GM21526 (cell line): ENCODE results near the gene E2F4.

Experiments
- ATAC-seq: cut with Tn5 transposase; IDR thresholded peaks from one replicate; pipeline ENCODE4 v1.9.1; 2021; ENCODE audit warnings: moderate library complexity; ENCODE audit not compliant: unreplicated experiment, low FRiP score

The E2F4 gene

DNA sequence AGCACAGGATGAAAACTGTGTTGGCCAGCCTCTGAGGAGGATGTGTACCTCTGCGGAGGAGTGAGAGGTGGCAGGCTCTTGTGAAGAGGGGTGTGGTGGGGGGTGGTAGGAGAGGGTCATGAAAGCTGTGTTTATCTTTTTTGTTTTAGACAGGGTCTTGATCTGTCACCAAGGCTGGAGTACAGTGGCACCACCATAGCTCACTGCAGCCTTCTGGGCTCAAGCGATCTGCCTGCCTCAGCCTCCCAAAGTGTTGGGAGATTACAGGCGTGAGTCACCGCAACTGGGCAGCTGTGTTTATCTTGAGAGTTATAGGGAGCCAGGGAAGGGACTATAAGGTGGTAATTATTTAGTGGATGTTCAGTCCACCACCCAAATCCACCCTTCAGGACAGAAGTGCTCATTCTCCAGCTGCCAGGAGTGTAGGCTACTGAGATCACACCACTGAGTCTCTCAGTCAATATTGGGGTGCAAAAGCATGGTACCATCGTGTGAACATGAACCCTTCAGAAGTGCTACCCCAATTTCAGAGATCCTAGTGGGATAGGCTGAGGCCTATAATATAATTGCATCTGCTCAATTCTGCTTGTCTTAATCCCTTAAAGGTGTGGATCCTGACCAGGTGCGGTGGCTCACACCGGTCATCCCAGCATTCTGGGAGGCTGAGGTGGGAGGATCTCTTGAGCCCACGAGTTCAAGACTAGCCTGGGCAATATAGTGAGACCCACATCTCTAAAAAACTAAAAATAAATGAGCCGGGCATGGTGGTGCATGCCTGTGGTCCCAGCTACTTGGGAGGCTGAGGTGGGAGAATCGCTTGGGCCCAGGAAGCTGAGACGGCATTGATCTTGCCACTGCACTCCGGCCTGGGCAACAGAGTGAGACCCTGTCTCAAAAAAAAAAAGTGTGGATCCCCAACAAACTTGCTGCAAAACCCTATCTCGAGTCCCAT, 1.2 kb upstream of the E2F4 start:
- ATAC-seq, result no peak

DNA sequence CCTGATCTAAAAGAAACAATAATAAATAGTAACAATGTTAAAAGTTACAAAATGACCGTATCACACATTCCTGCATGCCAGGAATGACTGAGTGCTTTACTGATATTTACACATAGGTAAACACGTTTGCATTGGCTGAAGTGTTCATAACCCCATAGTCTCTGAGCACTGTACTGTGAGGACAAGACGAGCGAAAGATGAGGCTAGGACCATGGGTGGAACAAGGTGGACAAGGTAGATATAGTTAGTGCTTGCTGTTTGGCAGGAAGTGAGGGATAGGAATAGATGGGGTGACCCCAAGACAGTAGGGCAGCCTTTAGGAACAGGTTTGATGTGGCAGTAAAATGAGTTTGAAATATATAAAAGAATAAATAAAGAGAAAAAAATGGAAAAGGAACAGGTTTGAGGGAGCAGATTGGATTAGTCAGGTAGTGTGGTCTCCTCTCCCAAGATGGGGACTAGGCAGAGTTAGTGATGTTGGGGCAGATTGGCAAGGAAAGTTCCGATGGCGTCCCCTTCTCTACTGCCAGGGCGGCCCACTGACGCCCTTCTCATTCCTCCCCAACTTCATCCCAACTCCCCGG, 452 bp upstream of the E2F4 start:
- no peak for ATAC-seq

DNA sequence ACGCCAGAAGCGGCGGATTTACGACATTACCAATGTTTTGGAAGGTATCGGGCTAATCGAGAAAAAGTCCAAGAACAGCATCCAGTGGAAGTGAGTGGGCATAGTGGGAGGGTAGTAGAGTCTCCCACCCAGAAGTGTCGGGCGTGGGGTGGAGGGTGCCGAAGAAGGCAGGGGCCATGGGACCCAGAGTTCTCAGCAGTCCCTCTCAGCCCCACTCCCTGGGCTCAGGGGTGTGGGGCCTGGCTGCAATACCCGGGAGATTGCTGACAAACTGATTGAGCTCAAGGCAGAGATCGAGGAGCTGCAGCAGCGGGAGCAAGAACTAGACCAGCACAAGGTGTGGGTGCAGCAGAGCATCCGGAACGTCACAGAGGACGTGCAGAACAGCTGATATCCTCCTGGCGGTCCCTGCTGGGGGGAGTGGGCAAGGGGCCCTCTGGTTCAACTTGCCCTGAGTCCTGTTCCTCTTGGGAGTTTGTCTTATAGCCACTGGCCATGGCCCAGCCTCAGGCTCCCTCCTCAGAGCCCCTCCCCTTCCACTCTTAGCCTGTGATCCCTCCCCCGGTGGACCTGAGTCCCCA, 916 bp downstream of the E2F4 start:
- no peak for ATAC-seq

DNA sequence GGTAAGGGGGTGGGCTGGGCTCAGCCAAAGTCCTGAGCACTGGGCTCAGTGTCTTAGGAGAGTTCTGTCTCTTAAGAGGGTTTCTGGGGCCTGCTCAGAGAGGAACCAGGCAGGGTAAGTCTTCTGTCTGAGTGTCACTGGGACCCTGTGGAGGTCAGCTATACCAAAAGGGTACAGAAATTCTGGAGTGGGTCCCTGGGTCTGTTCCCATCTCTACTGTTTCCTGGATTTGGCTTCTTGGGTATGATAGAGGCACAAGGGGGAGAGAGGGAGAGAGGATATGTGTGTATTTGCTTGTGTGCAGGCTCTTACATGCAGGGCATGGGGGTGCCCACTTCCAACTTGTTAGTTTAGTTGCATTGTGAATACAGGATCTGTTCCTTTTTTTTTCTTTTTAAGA, 1.6 kb downstream of the E2F4 start:
- no peak for ATAC-seq

DNA sequence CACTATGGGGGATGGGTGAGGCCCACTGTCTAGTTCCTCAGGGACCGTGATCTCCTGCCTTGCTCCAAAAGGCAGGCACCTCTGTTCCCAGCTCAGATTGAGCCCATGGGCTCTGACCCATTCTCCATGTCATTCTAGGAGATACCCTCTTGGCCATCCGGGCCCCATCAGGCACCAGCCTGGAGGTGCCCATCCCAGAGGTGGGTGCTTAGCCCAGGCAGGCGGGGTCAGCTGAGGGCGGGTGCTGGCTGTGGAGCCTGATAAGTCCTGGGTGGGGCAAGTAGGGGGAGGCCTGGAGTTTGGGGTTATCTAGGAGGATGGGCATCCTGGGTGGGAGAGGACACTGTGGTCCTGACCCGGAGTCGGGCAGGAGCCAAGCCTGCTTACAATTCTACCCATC, 2.3 kb downstream of the E2F4 start:
- no peak for ATAC-seq

DNA sequence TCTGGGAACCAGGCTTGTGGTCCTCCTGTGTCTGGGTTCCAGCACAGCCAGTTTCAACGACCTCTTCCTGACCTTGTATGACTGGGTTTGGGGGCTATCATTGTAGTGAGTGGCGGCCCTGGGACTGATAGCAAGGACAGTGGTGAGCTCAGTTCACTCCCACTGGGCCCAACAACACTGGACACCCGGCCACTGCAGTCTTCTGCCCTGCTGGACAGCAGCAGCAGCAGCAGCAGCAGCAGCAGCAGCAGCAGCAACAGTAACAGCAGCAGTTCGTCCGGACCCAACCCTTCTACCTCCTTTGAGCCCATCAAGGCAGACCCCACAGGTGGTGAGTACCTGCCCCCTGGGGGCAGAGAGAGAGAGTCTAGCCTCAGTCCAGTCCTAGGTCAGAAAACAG, 3.7 kb downstream of the E2F4 start:
- no peak for ATAC-seq

DNA sequence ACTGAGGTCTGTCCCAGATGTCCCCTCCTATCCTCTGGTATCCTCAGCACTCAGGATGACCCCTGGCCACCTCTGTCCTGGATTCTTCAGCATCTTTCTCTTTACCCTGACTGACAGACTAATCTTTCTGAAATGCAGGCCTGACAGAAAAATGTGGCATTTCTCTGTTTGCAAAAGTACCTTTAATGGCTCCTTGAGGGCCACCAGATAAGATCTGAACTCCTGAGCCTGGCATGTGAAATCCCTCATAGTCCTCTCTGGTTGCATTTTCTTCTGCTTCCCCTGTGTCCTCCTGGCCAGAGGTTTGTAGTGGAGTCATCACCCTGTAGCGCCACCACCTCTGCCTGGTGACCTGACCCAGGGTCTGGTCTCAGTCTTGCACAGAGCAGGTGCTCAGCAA, 4.9 kb downstream of the E2F4 start:
- no peak for ATAC-seq

DNA sequence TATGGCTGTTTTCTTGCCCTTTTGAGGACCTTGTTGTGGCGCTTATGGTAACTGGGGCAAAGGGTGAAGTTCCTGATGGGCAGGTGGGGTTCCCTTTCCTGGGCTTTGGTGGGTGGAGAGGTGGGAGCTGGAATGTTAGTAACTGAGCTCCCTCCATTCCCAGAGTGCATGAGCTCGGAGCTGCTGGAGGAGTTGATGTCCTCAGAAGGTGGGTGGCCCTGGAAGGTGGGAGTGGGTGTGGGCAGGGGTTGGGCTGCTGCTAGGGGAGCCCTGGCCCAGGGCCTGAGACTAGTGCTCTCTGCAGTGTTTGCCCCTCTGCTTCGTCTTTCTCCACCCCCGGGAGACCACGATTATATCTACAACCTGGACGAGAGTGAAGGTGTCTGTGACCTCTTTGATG, 5.7 kb downstream of the E2F4 start:
- ATAC-seq, result no peak

DNA sequence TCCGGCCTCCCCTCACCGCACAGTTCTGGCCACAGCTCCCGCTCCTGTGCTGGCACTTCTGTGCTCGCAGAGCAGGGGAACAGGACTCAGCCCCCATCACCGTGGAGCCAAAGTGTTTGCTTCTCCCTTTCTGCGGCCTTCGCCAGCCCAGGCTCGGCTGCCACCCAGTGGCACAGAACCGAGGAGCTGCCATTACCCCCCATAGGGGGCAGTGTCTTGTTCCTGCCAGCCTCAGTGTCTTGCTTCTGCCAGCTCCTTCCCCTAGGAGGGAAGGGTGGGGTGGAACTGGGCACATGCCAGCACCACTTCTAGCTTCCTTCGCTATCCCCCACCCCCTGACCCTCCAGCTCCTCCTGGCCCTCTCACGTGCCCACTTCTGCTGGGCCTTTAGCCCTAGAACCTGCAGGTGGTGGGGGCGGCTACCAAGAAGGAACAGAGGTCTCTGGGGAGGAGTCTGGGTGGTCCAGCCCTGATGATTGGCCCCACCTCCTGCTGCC, 6.3 kb downstream of the E2F4 start:
- ATAC-seq, result no peak

DNA sequence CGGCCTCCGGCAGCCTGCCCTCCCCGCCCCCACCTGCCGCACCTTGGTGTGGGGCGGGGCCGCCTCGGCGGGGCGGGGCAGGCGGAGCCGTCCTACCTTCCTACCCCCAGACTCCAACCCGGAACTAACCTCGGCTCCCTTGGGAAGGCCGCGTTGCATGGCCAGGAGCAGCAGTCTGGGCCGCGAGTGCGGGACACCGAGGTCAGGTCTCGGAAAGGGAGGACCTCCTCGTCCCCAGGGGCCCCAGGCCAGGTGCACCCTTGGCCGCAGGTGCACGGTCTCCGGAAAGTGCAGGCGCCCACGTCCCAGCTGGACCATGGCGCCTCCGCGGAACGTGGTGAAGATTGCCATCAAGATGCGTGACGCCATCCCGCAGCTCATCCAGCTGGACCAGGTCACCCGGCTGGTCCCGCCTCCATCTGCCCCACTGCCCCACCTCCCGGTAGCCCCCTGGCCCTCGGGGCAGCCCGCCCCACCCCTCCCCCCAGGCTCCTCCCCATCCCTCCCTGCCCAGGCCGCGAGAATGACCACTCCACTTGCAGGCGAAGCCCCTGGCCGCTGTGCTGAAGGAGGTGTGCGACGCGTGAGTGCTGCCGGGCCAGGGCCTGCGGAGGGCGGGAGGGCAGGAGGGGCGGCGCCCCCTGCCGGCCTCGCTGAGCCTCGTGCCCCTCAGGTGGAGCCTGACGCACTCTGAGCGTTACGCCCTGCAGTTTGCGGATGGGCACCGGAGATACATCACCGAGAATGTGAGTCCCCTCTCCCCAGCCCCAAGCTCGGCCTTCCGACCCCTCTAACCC, 7.3 kb downstream of the E2F4 start, which contains the start of gene ELMO3:
Gene ELMO3, plus strand, starts transcription at position 121 of the 797 bp plus-strand sequence. Its CDS starts 196 bp downstream, at position 317.
- ATAC-seq, result no peak

DNA sequence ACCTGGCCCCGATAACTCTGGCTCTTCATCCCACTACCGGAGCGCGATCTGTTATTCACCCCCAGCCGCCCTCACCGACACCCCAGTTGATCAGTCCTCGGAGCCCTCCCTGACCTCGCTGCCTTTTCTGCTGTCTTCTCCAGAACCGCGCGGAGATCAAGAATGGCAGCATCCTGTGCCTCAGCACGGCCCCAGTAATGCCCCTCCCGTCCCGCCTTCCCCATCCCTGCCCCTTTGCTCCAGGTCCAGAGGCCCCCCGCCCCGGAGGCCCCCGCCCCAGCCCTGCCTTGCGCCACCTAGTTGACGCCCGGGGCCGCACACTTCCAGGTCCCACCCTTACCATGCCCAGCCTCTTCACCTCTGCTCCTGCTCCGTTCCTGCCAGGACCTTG, 7.8 kb downstream of the E2F4 start:
- no peak for ATAC-seq

DNA sequence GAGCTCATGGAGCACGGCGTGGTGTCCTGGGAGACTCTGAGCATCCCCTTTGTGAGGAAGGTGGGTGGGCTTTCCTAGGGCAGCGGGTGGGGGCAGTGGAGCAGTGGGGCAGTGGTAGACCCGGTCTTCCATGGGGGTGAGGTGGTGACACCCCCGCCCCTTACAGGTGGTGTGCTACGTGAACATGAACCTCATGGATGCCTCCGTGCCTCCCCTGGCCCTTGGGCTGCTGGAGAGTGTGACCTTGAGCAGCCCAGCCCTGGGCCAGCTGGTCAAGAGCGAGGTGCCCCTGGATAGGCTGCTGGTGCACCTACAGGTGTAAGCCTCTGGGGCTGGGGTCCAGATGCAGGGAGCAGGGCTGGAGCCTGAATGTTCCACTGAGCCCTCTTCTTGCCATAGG, 8.5 kb downstream of the E2F4 start:
- ATAC-seq, result no peak

DNA sequence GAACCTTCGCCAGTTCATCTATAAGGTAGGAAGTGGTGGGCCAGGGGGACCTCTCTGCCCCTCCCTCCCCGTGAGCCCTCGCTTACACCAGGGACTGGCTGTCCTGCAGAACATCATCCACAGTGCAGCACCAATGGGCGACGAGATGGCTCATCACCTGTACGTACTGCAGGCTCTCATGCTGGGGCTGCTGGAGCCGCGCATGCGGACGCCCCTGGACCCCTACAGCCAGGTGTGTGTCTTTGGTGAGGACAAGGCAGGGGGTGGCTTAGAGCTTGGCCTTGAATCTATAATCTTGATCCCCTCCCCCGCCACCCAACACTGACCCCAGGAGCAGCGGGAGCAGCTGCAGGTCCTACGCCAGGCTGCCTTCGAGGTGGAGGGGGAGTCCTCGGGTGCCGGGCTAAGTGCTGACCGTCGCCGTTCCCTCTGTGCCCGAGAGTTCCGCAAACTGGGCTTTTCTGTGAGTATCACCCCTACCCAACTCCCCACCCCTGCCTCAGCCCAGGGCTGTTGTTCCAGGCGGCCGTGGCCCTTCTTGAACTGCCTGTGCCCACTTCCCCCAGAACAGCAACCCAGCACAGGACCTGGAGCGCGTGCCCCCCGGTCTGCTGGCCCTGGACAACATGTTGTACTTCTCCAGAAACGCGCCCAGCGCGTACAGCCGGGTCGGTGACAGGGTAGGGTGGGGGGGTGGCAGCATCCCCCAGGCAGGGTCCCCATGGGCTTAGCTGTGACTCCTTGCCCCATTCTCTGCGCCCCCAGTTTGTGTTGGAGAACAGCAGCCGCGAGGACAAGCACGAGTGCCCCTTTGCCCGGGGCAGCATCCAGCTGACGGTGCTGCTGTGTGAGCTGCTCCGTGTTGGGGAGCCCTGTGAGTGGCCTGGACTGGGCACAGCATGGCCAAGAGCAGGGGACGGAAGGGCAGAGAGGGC, 9.7 kb downstream of the E2F4 start:
- ATAC-seq, result no peak

DNA sequence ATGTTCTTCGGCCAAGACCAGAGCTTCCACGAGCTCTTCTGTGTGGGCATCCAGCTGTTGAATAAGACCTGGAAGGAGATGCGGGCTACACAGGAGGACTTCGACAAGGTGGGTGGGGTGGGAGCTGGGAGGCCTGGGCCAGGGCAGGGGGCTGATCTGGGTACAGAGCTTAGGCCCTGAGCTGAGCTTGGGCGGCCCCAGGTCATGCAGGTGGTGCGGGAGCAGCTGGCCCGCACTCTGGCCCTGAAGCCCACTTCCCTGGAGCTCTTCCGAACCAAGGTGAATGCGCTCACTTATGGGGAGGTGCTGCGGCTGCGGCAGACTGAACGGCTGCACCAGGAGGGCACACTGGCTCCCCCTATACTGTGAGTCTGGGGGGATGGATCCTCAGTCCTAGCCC, 10.5 kb downstream of the E2F4 start:
- ATAC-seq, result no peak

DNA sequence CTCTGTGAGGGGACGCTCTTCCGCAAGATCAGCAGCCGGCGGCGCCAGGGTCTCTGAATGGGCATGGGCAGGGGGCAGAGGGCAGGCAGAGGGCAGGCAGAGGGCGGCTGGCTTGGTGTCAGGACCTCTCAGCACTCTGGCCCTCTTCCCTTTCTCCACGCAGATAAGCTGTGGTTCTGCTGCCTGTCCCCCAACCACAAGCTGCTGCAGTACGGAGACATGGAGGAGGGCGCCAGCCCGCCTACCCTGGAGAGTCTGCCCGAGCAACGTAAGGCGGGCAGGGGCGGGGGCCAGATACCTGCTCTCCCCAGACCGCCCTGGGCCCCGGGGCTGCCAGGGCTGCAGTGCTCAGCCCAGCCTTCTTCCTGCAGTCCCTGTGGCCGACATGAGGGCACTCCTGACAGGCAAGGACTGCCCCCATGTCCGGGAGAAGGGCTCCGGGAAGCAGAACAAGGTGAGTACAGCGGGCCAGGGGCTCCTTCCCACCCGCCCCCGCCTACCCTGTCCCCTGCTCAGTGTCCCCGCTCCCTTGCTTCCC, 11.1 kb downstream of the E2F4 start:
- ATAC-seq, result no peak

DNA sequence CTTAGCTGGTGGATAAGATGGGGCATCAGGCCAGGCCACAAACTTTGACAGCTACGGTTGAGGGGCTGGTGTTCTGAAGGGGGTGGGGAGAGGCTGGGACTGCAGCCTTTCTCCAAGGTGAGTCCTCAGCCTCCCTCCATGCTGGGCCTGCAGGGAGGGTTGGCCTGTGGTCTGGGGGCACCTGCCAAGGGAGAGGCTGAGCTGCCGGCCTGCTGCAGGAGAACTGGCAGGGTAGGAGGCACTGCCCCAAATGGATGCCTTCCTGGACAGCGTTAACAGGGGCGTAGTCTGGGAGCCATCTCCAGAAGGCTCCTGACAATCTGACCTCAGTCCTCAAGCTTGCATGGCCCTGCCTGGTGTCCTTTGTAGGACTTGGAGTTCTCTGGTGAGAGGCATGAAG, 12.1 kb downstream of the E2F4 start:
- no peak for ATAC-seq

DNA sequence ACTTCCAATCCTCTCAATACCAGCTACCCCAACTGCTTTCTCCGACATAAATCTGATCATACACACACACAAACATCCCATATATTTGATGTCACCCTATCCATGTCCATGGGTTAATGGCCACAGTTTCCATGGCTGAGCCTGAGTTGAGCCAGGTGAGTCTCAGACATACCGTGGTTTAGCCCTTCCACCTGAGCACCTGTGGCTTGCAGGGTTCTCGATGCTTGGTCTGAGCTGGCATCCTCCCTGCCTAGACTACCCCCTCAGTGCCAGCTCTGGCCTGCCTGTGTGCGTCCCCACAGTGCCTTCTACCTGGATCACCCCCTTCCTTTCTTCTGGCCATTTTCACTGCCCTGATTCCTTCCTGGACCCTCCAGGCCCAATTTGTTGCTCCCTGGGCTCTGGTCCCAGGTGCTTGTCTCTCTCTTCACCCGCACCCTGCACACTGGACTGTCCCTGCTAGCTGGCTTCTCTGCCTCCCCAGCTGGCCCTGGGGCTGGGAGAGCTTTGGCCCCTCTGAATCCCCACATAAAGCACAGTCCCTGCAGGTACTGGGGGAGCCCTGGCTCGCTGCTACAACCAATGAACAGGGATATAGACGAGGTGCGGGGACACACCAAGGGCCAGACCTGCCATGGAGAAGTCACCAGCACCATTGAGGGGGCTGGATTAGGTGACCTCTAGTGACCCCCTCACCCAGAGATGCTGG, 14.3 kb downstream of the E2F4 start:
- no peak for ATAC-seq

DNA sequence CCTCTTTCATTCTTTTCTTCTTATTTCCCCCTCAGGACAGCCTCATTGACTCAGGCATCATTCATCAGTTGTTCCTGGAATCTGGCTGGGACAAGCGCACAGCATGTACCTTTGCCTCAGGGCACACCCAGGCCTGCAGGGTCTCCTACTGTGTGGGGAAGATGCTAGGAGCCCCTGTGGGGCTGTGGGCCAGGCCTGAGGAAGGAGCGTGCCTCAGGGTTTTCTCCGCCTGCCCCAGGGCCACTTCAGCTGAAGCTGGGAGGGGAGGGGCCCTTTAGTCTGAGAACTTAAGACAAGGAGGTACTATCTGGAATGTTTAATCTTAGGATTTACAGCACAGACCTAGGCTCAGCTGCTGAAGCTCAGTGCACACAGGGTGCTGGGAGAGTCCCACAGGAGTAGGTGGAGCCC, 14.9 kb downstream of the E2F4 start:
- no peak for ATAC-seq
